NT2/D1 (cell line): ENCODE measurements around the gene MICOS13.

Experiments
- DNase-seq: peaks from one replicate; pipeline ENCODE4 v3.0.0-alpha.2; 2011; ENCODE audit warnings: low read depth, low spot score
- H3K27me3 ChIP-seq: 2 replicates; pipeline ENCODE4 v1.6.0; 2011; ENCODE audit warnings: mild to moderate bottlenecking; ENCODE audit not compliant: insufficient read length, insufficient read depth
- H3K36me3 ChIP-seq: 2 replicates; pipeline ENCODE4 v1.6.1; 2011; ENCODE audit warnings: mild to moderate bottlenecking, low read length, mixed read lengths; ENCODE audit not compliant: insufficient read depth, insufficient read length
- H3K4me1 ChIP-seq: 2 replicates; pipeline ENCODE4 v1.5.1; 2011; ENCODE audit not compliant: insufficient read depth, insufficient read length
- H3K4me3 ChIP-seq: 2 replicates; pipeline ENCODE4 v1.5.1; 2011; ENCODE audit warnings: low read depth; ENCODE audit not compliant: insufficient read length
- H3K9ac ChIP-seq: 2 replicates; pipeline ENCODE4 v1.6.0; 2011; ENCODE audit warnings: low read depth; ENCODE audit not compliant: insufficient read length
- H3K9me3 ChIP-seq: 2 replicates; pipeline ENCODE4 v1.5.1; 2011; ENCODE audit warnings: mild to moderate bottlenecking, low read length; ENCODE audit not compliant: insufficient read depth
- SUZ12 ChIP-seq: IDR thresholded peaks from 2 replicates; pipeline ENCODE4 v1.6.1; 2011; ENCODE audit not compliant: insufficient read length, insufficient read depth; ENCODE audit errors: extremely low read depth
- YY1 ChIP-seq: IDR thresholded peaks from 2 replicates; pipeline ENCODE4 v1.6.1; 2011; ENCODE audit not compliant: insufficient read length, insufficient read depth
- ZNF274 ChIP-seq: IDR thresholded peaks from 2 replicates; pipeline ENCODE4 v1.6.1; 2011; ENCODE audit warnings: mild to moderate bottlenecking, low read depth, low read length

The MICOS13 gene

GRCh38 chr19:5718037-5718578 is 37.8 kb upstream of the MICOS13 start:
- peak overlapping the region; percentile 99 for H3K9ac ChIP-seq
- peaks cover 40% of the 10 kb centered on the region for H3K36me3 ChIP-seq
- H3K27me3 ChIP-seq: no peaks in the 10 kb centered on the region

GRCh38 chr19:5717215-5717935 is 37.1 kb upstream of the MICOS13 start:
- Histone ChIP-seq H3K36me3 (peaks cover 48% of the 10 kb centered on the region), H3K9ac (peak overlapping the region; percentile 11)

More at GRCh38 chr19:5718037-5718578, 37.8 kb upstream of the MICOS13 start:
- H3K4me1 ChIP-seq: peaks cover 5% of the 10 kb centered on the region
- DNase-seq: no peak
- no peak for TF ChIP-seq YY1
- no peak for TF ChIP-seq ZNF274
- no peak for TF ChIP-seq SUZ12
- peak overlapping the region; percentile 98 for H3K4me3 ChIP-seq
- no peaks in the 10 kb centered on the region for H3K9me3 ChIP-seq

GRCh38 chr19:5714816-5715215 is 34.5 kb upstream of the MICOS13 start:
- DNase-seq: no peak
- no peak for TF ChIP-seq ZNF274
- no peak for TF ChIP-seq YY1
- no peak for TF ChIP-seq SUZ12
- no peak overlapping the region for H3K9ac ChIP-seq
- no peak overlapping the region for H3K4me3 ChIP-seq
- peaks cover 5% of the 10 kb centered on the region for H3K4me1 ChIP-seq
- H3K27me3 ChIP-seq: no peaks in the 10 kb centered on the region
- H3K9me3 ChIP-seq: no peaks in the 10 kb centered on the region
- peaks cover 70% of the 10 kb centered on the region for H3K36me3 ChIP-seq

More at GRCh38 chr19:5717215-5717935, 37.1 kb upstream of the MICOS13 start:
- peaks cover 5% of the 10 kb centered on the region for H3K4me1 ChIP-seq
- no peaks in the 10 kb centered on the region for H3K9me3 ChIP-seq
- no peak for DNase-seq
- no peak overlapping the region for H3K4me3 ChIP-seq
- TF ChIP-seq ZNF274 (no peak), SUZ12 (no peak), YY1 (no peak)
- no peaks in the 10 kb centered on the region for H3K27me3 ChIP-seq

GRCh38 chr19:5713228-5713627 is 32.9 kb upstream of the MICOS13 start:
- Histone ChIP-seq H3K27me3 (no peaks in the 10 kb centered on the region), H3K4me1 (peaks cover 5% of the 10 kb centered on the region), H3K9me3 (no peaks in the 10 kb centered on the region), H3K36me3 (peaks cover 79% of the 10 kb centered on the region), H3K9ac (no peak overlapping the region), H3K4me3 (no peak overlapping the region)
- DNase-seq: no peak
- TF ChIP-seq YY1 (no peak), ZNF274 (no peak), SUZ12 (no peak)

GRCh38 chr19:5711713-5712161 is 31.4 kb upstream of the MICOS13 start:
- peak overlapping the region; percentile 21 for H3K9ac ChIP-seq

GRCh38 chr19:5711025-5711424 is 30.7 kb upstream of the MICOS13 start:
- H3K27me3 ChIP-seq: no peaks in the 10 kb centered on the region
- no peak overlapping the region for H3K4me3 ChIP-seq
- H3K36me3 ChIP-seq: peaks cover 83% of the 10 kb centered on the region
- H3K4me1 ChIP-seq: no peaks in the 10 kb centered on the region
- H3K9me3 ChIP-seq: no peaks in the 10 kb centered on the region
- H3K9ac ChIP-seq: no peak overlapping the region
- TF ChIP-seq SUZ12: no peak
- TF ChIP-seq ZNF274: no peak
- TF ChIP-seq YY1: no peak
- no peak for DNase-seq

More at GRCh38 chr19:5711713-5712161, 31.4 kb upstream of the MICOS13 start:
- peaks cover 82% of the 10 kb centered on the region for H3K36me3 ChIP-seq
- no peaks in the 10 kb centered on the region for H3K4me1 ChIP-seq
- no peaks in the 10 kb centered on the region for H3K27me3 ChIP-seq
- H3K4me3 ChIP-seq: no peak overlapping the region
- no peak for TF ChIP-seq YY1
- no peak for TF ChIP-seq ZNF274
- no peak for TF ChIP-seq SUZ12
- no peaks in the 10 kb centered on the region for H3K9me3 ChIP-seq
- no peak for DNase-seq

- Histone ChIP-seq H3K9me3 (peaks cover 11% of the 10 kb centered on the region; the same call in 1 of the 2 replicates), H3K36me3 (peaks cover 92% of the 10 kb centered on the region), H3K9ac (no peak overlapping the region), H3K4me3 (no peak overlapping the region), H3K4me1 (no peaks in the 10 kb centered on the region), H3K27me3 (no peaks in the 10 kb centered on the region)
- DNase-seq: no peak
- no peak for TF ChIP-seq SUZ12
- TF ChIP-seq ZNF274: no peak
- no peak for TF ChIP-seq YY1
Observed at GRCh38 chr19:5707576-5708575, 27.6 kb upstream of the MICOS13 start.
